PC-3 (cell line): ENCODE measurements around the gene NCKIPSD. TPM values are rescaled to one million over a fixed set of nuclear protein-coding genes. Genes with fewer than 3 reads are reported as not detected.
A peak's percentile ranks its signal among the peaks of the same experiment; 100 is the strongest.

Source experiments
- ATAC-seq: fragments of 200-7000 bp; cut with Tn5 transposase; 2 replicates; pipeline ENCODE4 v1.9.1; 2020; ENCODE audit warnings: mild to moderate bottlenecking, moderate library complexity
- BruUV-seq: library from RNA; stranded (reverse); fragments of 400-500 nt; replicated peaks from 2 replicates; lab custom pipeline; 2021; lab: Mats Ljungman, UMichigan
- CTCF ChIA-PET: fragments of 300-600 bp; sonication (Branson Sonifier 250); formaldehyde crosslinking; loops from one replicate; lab custom pipeline; 2022; ENCODE audit warnings: antibody characterized with exemption; lab: Charles Lee
- POLR2A ChIA-PET: fragments of 300-600 bp; sonication (Branson Sonifier 250); formaldehyde crosslinking; loops from one replicate; lab custom pipeline; 2022; ENCODE audit warnings: antibody characterized with exemption; ENCODE audit not compliant: unreplicated experiment; lab: Charles Lee
- DNase-seq: peaks from one replicate; pipeline ENCODE4 v3.0.0-alpha.2; 2015
- H2AFZ ChIP-seq: fragments of 300-600 bp; sonication (generic); 2 replicates; pipeline ENCODE4 v1.6.0; 2016; ENCODE audit warnings: antibody characterized with exemption, low read length
- H3F3A ChIP-seq: fragments of 300-600 bp; sonication (generic); one replicate; pipeline ENCODE4 v1.6.0; 2017; ENCODE audit warnings: antibody characterized with exemption, low read length, control low read depth, mild to moderate bottlenecking; ENCODE audit not compliant: unreplicated experiment
- H3K27ac ChIP-seq: fragments of 300-600 bp; sonication (generic); 2 replicates; pipeline ENCODE4 v1.5.1; 2016; ENCODE audit warnings: mild to moderate bottlenecking, low read length
- H3K27me3 ChIP-seq: fragments of 300-600 bp; sonication (generic); 2 replicates; pipeline ENCODE4 v1.6.1; 2016; ENCODE audit warnings: low read length, mixed read lengths
- H3K36me3 ChIP-seq: fragments of 300-600 bp; sonication (generic); 2 replicates; pipeline ENCODE4 v1.6.1; 2016; ENCODE audit warnings: low read depth, mixed run types, low read length, mixed read lengths
- H3K4me1 ChIP-seq: fragments of 300-600 bp; sonication (generic); 2 replicates; pipeline ENCODE4 v1.5.1; 2016; ENCODE audit warnings: low read length; ENCODE audit not compliant: insufficient read depth
- H3K4me2 ChIP-seq: fragments of 300-600 bp; sonication (generic); 2 replicates; pipeline ENCODE4 v1.6.0; 2016; ENCODE audit warnings: low read length
- H3K4me3 ChIP-seq: fragments of 300-600 bp; sonication (generic); 2 replicates; pipeline ENCODE4 v1.5.1; 2016; ENCODE audit warnings: mild to moderate bottlenecking, low read length, mixed read lengths
- H3K79me2 ChIP-seq: fragments of 300-600 bp; sonication (generic); 2 replicates; pipeline ENCODE4 v1.6.1; 2017; ENCODE audit warnings: low read length, mixed read lengths
- H3K9ac ChIP-seq: fragments of 300-600 bp; sonication (generic); 2 replicates; pipeline ENCODE4 v1.6.0; 2016; ENCODE audit warnings: mild to moderate bottlenecking, low read length
- H3K9me2 ChIP-seq: fragments of 300-600 bp; sonication (generic); replicated peaks from 2 replicates; pipeline ENCODE4 v1.6.1; 2016; ENCODE audit warnings: mixed run types, low read length, mixed read lengths
- H3K9me3 ChIP-seq: fragments of 300-600 bp; sonication (generic); 2 replicates; pipeline ENCODE4 v1.6.1; 2016; ENCODE audit warnings: low read length, mixed read lengths
- H4K20me1 ChIP-seq: fragments of 300-600 bp; sonication (generic); 2 replicates; pipeline ENCODE4 v1.6.1; 2016; ENCODE audit warnings: low read length, mixed read lengths
- CTCF ChIP-seq: fragments of 300-600 bp; sonication (generic); conservative IDR thresholded peaks from 2 replicates; pipeline ENCODE4 v1.5.1; 2017; ENCODE audit warnings: antibody characterized with exemption, low read depth, mild to moderate bottlenecking, low read length
- EZH2 ChIP-seq: fragments of 300-600 bp; sonication (generic); IDR thresholded peaks from one replicate; pipeline ENCODE4 v1.6.1; 2017; ENCODE audit warnings: antibody characterized with exemption, mild to moderate bottlenecking, low read length; ENCODE audit not compliant: unreplicated experiment
- EZH2phosphoT487 ChIP-seq: fragments of 300-600 bp; sonication (generic); IDR thresholded peaks from 2 replicates; pipeline ENCODE4 v1.6.1; 2018; ENCODE audit warnings: mild to moderate bottlenecking, antibody characterized with exemption, low read length, borderline replicate concordance
- intact Hi-C: fragments of 100-400 bp; cut with micrococcal nuclease; formaldehyde crosslinking; loops from 2 replicates; pipeline ENCODE4 v1.9.0; 2023
- total RNA-seq: library from RNA; depleted of rRNA; stranded (reverse); fragments of >200 nt; gene quantifications from 2 replicates; pipeline ENCODE4 v1.2.3, GENCODE V29; 2014

Gene NCKIPSD
- total RNA-seq, 1 experiment from 2014 or later, result 66.8 TPM

GRCh38 chr3:48672522-48672921, 13.2 kb downstream of the NCKIPSD start:
- CTCF ChIA-PET, result no interaction called here

GRCh38 chr3:48664929-48665328, 20.8 kb downstream of the NCKIPSD start:
- intact Hi-C loops, result no loop called here
- TF ChIP-seq EZH2 (no peak), CTCF (no peak), EZH2phosphoT487 (no peak)
- no peak overlapping the region for H3K4me3 ChIP-seq
- H3K27me3 ChIP-seq, result no peaks in the 10 kb centered on the region
- DNase-seq (no peak), ATAC-seq (no peak)
- no peaks in the 10 kb centered on the region for H3K9me3 ChIP-seq
- no peak overlapping the region for H3K27ac ChIP-seq
- POLR2A ChIA-PET, result no interaction called here
- H3K79me2 ChIP-seq, result no peaks in the 10 kb centered on the region
- no peaks in the 10 kb centered on the region for H3K36me3 ChIP-seq
- no peaks in the 10 kb centered on the region for H3F3A ChIP-seq
- H3K9me2 ChIP-seq, result no peaks in the 10 kb centered on the region
- CTCF ChIA-PET, result no interaction called here
- H3K4me2 ChIP-seq, result no peak overlapping the region
- H2AFZ ChIP-seq, result no peak overlapping the region
- H3K9ac ChIP-seq, result no peak overlapping the region
- no TSS peak for BruUV-seq
- H4K20me1 ChIP-seq, result no peaks in the 10 kb centered on the region
- peaks cover 9% of the 10 kb centered on the region for H3K4me1 ChIP-seq

More at GRCh38 chr3:48672522-48672921, 13.2 kb downstream of the NCKIPSD start:
- no peak overlapping the region for H3K4me2 ChIP-seq
- H3K9me3 ChIP-seq, result no peaks in the 10 kb centered on the region
- H3K9me2 ChIP-seq, result no peaks in the 10 kb centered on the region
- H3K27ac ChIP-seq, result no peak overlapping the region
- TF ChIP-seq EZH2 (no peak), CTCF (no peak), EZH2phosphoT487 (no peak)
- H2AFZ ChIP-seq, result no peak overlapping the region
- no TSS peak for BruUV-seq
- H3K4me3 ChIP-seq, result no peak overlapping the region
- POLR2A ChIA-PET, result no interaction called here
- peaks cover 25% of the 10 kb centered on the region for H3K36me3 ChIP-seq
- H3K9ac ChIP-seq, result no peak overlapping the region
- H3K27me3 ChIP-seq, result no peaks in the 10 kb centered on the region
- H3K79me2 ChIP-seq, result no peaks in the 10 kb centered on the region
- no peaks in the 10 kb centered on the region for H3K4me1 ChIP-seq
- H3F3A ChIP-seq, result no peaks in the 10 kb centered on the region
- ATAC-seq (no peak), DNase-seq (no peak)
- no peaks in the 10 kb centered on the region for H4K20me1 ChIP-seq
- intact Hi-C loops, result no loop called here

- CTCF ChIA-PET, result interaction anchor here (0.9 to 1.0 kb wide), 2 partner anchors 21 to 29 kb away, joined by 3 to 5 read pairs; partner anchors contain the start of gene SLC26A6
- H4K20me1 ChIP-seq, result no peaks in the 10 kb centered on the region
- no peak for DNase-seq
- H2AFZ ChIP-seq, result peak overlapping the region; percentile 62; the same call in 1 of the 2 replicates
- intact Hi-C loops, result no loop called here
- H3K9me3 ChIP-seq, result no peaks in the 10 kb centered on the region
- peak overlapping the region; percentile 73; the same call in 1 of the 2 replicates for H3K4me2 ChIP-seq
- H3K27ac ChIP-seq, result no peak overlapping the region
- no peak overlapping the region for H3K9ac ChIP-seq
- H3K4me1 ChIP-seq, result peaks cover 9% of the 10 kb centered on the region
- no peak for TF ChIP-seq CTCF
- no peak for TF ChIP-seq EZH2phosphoT487
- no peak for TF ChIP-seq EZH2
- no peaks in the 10 kb centered on the region for H3K27me3 ChIP-seq
- POLR2A ChIA-PET, result no interaction called here
- no TSS peak for BruUV-seq
- no peaks in the 10 kb centered on the region for H3K79me2 ChIP-seq
- H3K4me3 ChIP-seq, result no peak overlapping the region
- no peak for ATAC-seq
- H3K9me2 ChIP-seq, result no peaks in the 10 kb centered on the region
- H3K36me3 ChIP-seq, result no peaks in the 10 kb centered on the region
- no peaks in the 10 kb centered on the region for H3F3A ChIP-seq
These were observed 21.4 kb downstream of the NCKIPSD start for GRCh38 chr3:48664313-48664644.
